HepG2 (cell line): Measurements from ENCODE around the gene PSRC1. TPM values are rescaled to one million over a fixed set of nuclear protein-coding genes. Genes with fewer than 3 reads are reported as not detected.

Experiments
- ATAC-seq: fragments of 200-7000 bp; cut with Tn5 transposase; 3 replicates; pipeline ENCODE4 v1.9.1; 2020; ENCODE audit warnings: mild to moderate bottlenecking, moderate library complexity
- BruUV-seq: library from RNA; stranded (reverse); fragments of 400-500 nt; replicated peaks from 2 replicates; lab custom pipeline; 2021; lab: Mats Ljungman, UMichigan
- CTCF ChIA-PET: fragments of 300-600 bp; formaldehyde crosslinking; extraction: SDS; loops from one replicate; lab custom pipeline; 2021; ENCODE audit warnings: low total read pairs, inconsistent platforms, low intra/inter-chr PET ratio; lab: Yijun Ruan, JAX
- POLR2A ChIA-PET: fragments of 350-600 bp; sonication (Branson Sonifier 250); formaldehyde crosslinking; loops from one replicate; lab custom pipeline; 2020; ENCODE audit warnings: antibody characterized with exemption, inconsistent platforms; lab: Yijun Ruan, JAX
- DNase-seq: peaks from one replicate; pipeline ENCODE4 v3.0.0-alpha.2; 2015; ENCODE audit warnings: low spot score
- FAIRE-seq: peaks from 3 replicates; lab custom pipeline; 2011; peaks lifted over from hg19 to GRCh38; lab: Jason Lieb, UNC
- H2AFZ ChIP-seq: one replicate; pipeline ENCODE4 v1.6.1; 2011; ENCODE audit warnings: low read length, inconsistent platforms
- H3K27ac ChIP-seq: fragments of 300-600 bp; 3 replicates; pipeline ENCODE4 v1.8.0; 2011; ENCODE audit warnings: mixed run types, mild to moderate bottlenecking, mixed read lengths, low read length, inconsistent platforms; ENCODE audit not compliant: insufficient read depth; ENCODE audit errors: extremely low read length
- H3K27me3 ChIP-seq, 2 experiments: fragments of 200-600 bp in 1 of 2; 2 replicates in 1 of 2; 3 replicates in 1 of 2; pipeline versions ENCODE4 v1.6.0 to v1.8.0; 2011; ENCODE audit warnings: low read length in 2 of 2, mild to moderate bottlenecking in 2 of 2, moderate library complexity in 2 of 2, inconsistent platforms in 1 of 2; ENCODE audit not compliant: insufficient read depth in 2 of 2, control insufficient read depth in 1 of 2
- H3K36me3 ChIP-seq, 2 experiments: fragments of 200-600 bp in 1 of 2; replicated peaks in 1 of 2; 2 replicates in 1 of 2; 3 replicates in 1 of 2; pipeline versions ENCODE4 v1.5.1 to v1.8.0; 2011; ENCODE audit warnings: low read length in 2 of 2, inconsistent platforms in 1 of 2; ENCODE audit not compliant: insufficient read depth in 2 of 2, control insufficient read depth in 1 of 2
- H3K4me1 ChIP-seq: 2 replicates; pipeline ENCODE4 v1.5.1; 2012; ENCODE audit warnings: low read length, inconsistent platforms; ENCODE audit not compliant: insufficient read depth
- H3K4me2 ChIP-seq: 2 replicates; pipeline ENCODE4 v1.6.0; 2011; ENCODE audit warnings: low read depth, low read length, inconsistent platforms
- H3K4me3 ChIP-seq, 3 experiments: fragments of 200-600 bp in 1 of 3; sonication (generic), shearing (Covaris generic) in 1 of 3; replicated peaks in 1 of 3; 2 replicates each; pipeline ENCODE4 v1.5.1; 2011 to 2016; ENCODE audit warnings: low read length in 3 of 3, inconsistent platforms in 2 of 3, low read depth in 2 of 3, mild to moderate bottlenecking in 2 of 3, control low read depth in 1 of 3, mixed read lengths in 1 of 3; ENCODE audit not compliant: insufficient read depth in 1 of 3
- H3K79me2 ChIP-seq: one replicate; pipeline ENCODE4 v1.6.1; 2011; ENCODE audit warnings: low read length, inconsistent platforms; ENCODE audit not compliant: insufficient read depth
- H3K9ac ChIP-seq: 2 replicates; pipeline ENCODE4 v1.6.0; 2011; ENCODE audit warnings: mild to moderate bottlenecking, low read depth, low read length, inconsistent platforms; ENCODE audit not compliant: insufficient read depth
- H3K9me3 ChIP-seq: 2 replicates; pipeline ENCODE4 v1.5.1; 2012; ENCODE audit warnings: mild to moderate bottlenecking, low read length
- H4K20me1 ChIP-seq: 2 replicates; pipeline ENCODE4 v1.6.0; 2011; ENCODE audit warnings: inconsistent platforms, mild to moderate bottlenecking, low read length, moderate library complexity; ENCODE audit not compliant: insufficient read depth
- HCFC1 ChIP-seq: fragments of 150-350 bp; IDR thresholded peaks from 2 replicates; pipeline ENCODE4 v1.6.1; 2014; ENCODE audit warnings: low read depth, low read length
- HOXA7 ChIP-seq: sonication (generic); formaldehyde crosslinking; IDR thresholded peaks from 2 replicates; pipeline ENCODE4 v1.8.1; 2022; ENCODE audit warnings: mild to moderate bottlenecking, missing genetic modification reagents, moderate library complexity
- IRX3 ChIP-seq: sonication (generic); formaldehyde crosslinking; IDR thresholded peaks from 2 replicates; pipeline ENCODE4 v1.8.1; 2023; ENCODE audit warnings: mild to moderate bottlenecking, low read depth, missing genetic modification reagents, borderline replicate concordance
- KLF11 ChIP-seq: IDR thresholded peaks from 2 replicates; pipeline ENCODE4 v1.6.1; 2016; ENCODE audit warnings: missing compliant biosample characterization
- KLF15 ChIP-seq: sonication (generic); formaldehyde crosslinking; IDR thresholded peaks from 2 replicates; pipeline ENCODE4 v1.8.1; 2023; ENCODE audit warnings: borderline replicate concordance, mild to moderate bottlenecking, inconsistent platforms, missing genetic modification reagents, mixed read lengths
- MEF2D ChIP-seq: sonication (generic); formaldehyde crosslinking; IDR thresholded peaks from 2 replicates; pipeline ENCODE4 v1.5.1; 2020; ENCODE audit warnings: mild to moderate bottlenecking, missing genetic modification reagents
- MTA3 ChIP-seq: sonication (generic); formaldehyde crosslinking; IDR thresholded peaks from 2 replicates; pipeline ENCODE4 v1.4.0; 2020; ENCODE audit warnings: missing genetic modification reagents
- NBN ChIP-seq: fragments of 450-650 bp; conservative IDR thresholded peaks from 2 replicates; pipeline ENCODE4 v1.6.1; 2017
- SMYD3 ChIP-seq: sonication (generic); formaldehyde crosslinking; IDR thresholded peaks from 2 replicates; pipeline ENCODE4 v1.8.1; 2023; ENCODE audit warnings: mild to moderate bottlenecking, missing genetic modification reagents
- TSC22D2 ChIP-seq: sonication (generic); formaldehyde crosslinking; IDR thresholded peaks from 2 replicates; pipeline ENCODE4 v1.5.1; 2020; ENCODE audit warnings: missing genetic modification reagents, mild to moderate bottlenecking, borderline replicate concordance
- ZBTB38 ChIP-seq: sonication (generic); formaldehyde crosslinking; IDR thresholded peaks from 2 replicates; pipeline ENCODE4 v1.5.1; 2020; ENCODE audit warnings: mild to moderate bottlenecking, missing genetic modification reagents
- ZNF124 ChIP-seq: sonication (generic); formaldehyde crosslinking; IDR thresholded peaks from 2 replicates; pipeline ENCODE4 v1.4.0; 2020; ENCODE audit warnings: missing genetic modification reagents
- ZNF138 ChIP-seq: sonication (generic); formaldehyde crosslinking; IDR thresholded peaks from 2 replicates; pipeline ENCODE4 v1.5.0; 2020; ENCODE audit warnings: mild to moderate bottlenecking, low read depth, missing genetic modification reagents
- ZNF160 ChIP-seq: sonication (generic); formaldehyde crosslinking; IDR thresholded peaks from 2 replicates; pipeline ENCODE4 v1.8.0; 2022; ENCODE audit warnings: mild to moderate bottlenecking, inconsistent platforms, missing genetic modification reagents
- ZNF232 ChIP-seq: sonication (generic); formaldehyde crosslinking; IDR thresholded peaks from 2 replicates; pipeline ENCODE4 v1.4.0; 2020; ENCODE audit warnings: missing genetic modification reagents, borderline replicate concordance
- ZNF574 ChIP-seq: sonication (generic); formaldehyde crosslinking; IDR thresholded peaks from 2 replicates; pipeline ENCODE4 v1.4.0; 2020; ENCODE audit warnings: missing genetic modification reagents
- WGBS: methylation state at CpG from one replicate; pipeline ENCODE4 v1.1.6; 2017; ENCODE audit warnings: low lambda C conversion rate; 5-methylcytosine and 5-hydroxymethylcytosine counted together
- in situ Hi-C: cut with HindIII; loops from 2 replicates; pipeline ENCODE4 v1.10.0; 2017; ENCODE audit warnings: low pct_unique_long_range_greater_than_20kb; ENCODE audit not compliant: extremely low pct_ligation_motif_present
- intact Hi-C: fragments of 100-400 bp; cut with micrococcal nuclease; formaldehyde crosslinking; loops from one replicate; pipeline ENCODE4 v1.10.0; 2022; ENCODE audit not compliant: unreplicated experiment
- polyA plus RNA-seq, 8 experiments: library from polyadenylated mRNA; depleted of rRNA in 3 of 8; stranded (reverse) in 7 of 8; unstranded in 1 of 8; fragments of >200 nt; fragmentation: Illumina TruSeq in 4 of 8; extraction: Trizol in 4 of 8; gene quantifications; 2 replicates each; pipeline versions ENCODE4 v1.2.1 to v1.2.3, GENCODE V29; 2011 to 2016; ENCODE audit warnings: low read depth in 4 of 8, missing spikeins in 1 of 8, mixed read lengths in 1 of 8; ENCODE audit not compliant: insufficient read depth in 1 of 8
- total RNA-seq, 5 experiments: library from RNA; depleted of rRNA; stranded (reverse); fragments of >200 nt; fragmentation: Illumina TruSeq; extraction: Trizol; gene quantifications; 2 replicates each; pipeline ENCODE4 v1.2.3, GENCODE V29; 2016; ENCODE audit warnings: low read depth in 1 of 5

Gene PSRC1
- total and polyA plus RNA-seq, 2 of the 13 experiments (the other 11 are each of a cell fraction or from before 2014, with no cell fraction given): 28.6 to 30.3 TPM

- H4K20me1 ChIP-seq: no peaks in the 10 kb centered on the region; the same call in 1 of the 2 replicates
- POLR2A ChIA-PET: interaction anchor here (2.7 kb wide), 1 partner anchor 23 kb away, joined by 13 read pairs; the partner anchor contains the start of gene SARS1
- H3K4me2 ChIP-seq: no peak overlapping the region
- 97% methylated on average over 3 of the region's 3 CpGs for WGBS
- in situ Hi-C loops (no loop called here), intact Hi-C loops (loop anchor here (5.0 kb wide), 1 partner anchor 35 kb away; no protein-coding TSS in a partner anchor)
- BruUV-seq: no TSS peak
- CTCF ChIA-PET: no interaction called here
- ATAC-seq (no peak), DNase-seq (no peak), FAIRE-seq (no peak)
- H3K9ac ChIP-seq: no peak overlapping the region
- H3K4me1 ChIP-seq: peaks cover 37% of the 10 kb centered on the region
- no peak overlapping the region for H3K4me3 ChIP-seq
- H3K27me3 ChIP-seq: 0 out of 5 replicates have a peak, but pooled peaks cover 0 to 3% of the 10 kb centered on the region in 2 experiments
- TF ChIP-seq ZBTB38 (CRISPR knock-in tag) (no peak), ZNF160 (CRISPR knock-in tag) (no peak), MEF2D (no peak), KLF15 (CRISPR knock-in tag) (no peak), SMYD3 (CRISPR knock-in tag) (no peak), NBN (no peak), TSC22D2 (CRISPR knock-in tag) (no peak), HCFC1 (no peak), MTA3 (no peak), ZNF574 (CRISPR knock-in tag) (no peak), KLF11 (CRISPR knock-in tag) (no peak), ZNF232 (CRISPR knock-in tag) (no peak), HOXA7 (CRISPR knock-in tag) (no peak), ZNF138 (CRISPR knock-in tag) (no peak), ZNF124 (CRISPR knock-in tag) (no peak), IRX3 (no peak)
- H3K9me3 ChIP-seq: no peaks in the 10 kb centered on the region
- H2AFZ ChIP-seq: no peak overlapping the region
- H3K27ac ChIP-seq: no peak overlapping the region
- H3K79me2 ChIP-seq: no peaks in the 10 kb centered on the region
- peaks cover 22 to 61% of the 10 kb centered on the region in 2 experiments for H3K36me3 ChIP-seq
These were observed 45.4 kb downstream of the PSRC1 start for GRCh38 chr1:109237512-109237911.
